GM21723 (cell line): ENCODE measurements around the gene CSPG5.

Source experiments
- ATAC-seq: cut with Tn5 transposase; IDR thresholded peaks from one replicate; pipeline ENCODE4 v1.9.1; 2021; ENCODE audit warnings: mild to moderate bottlenecking, moderate library complexity; ENCODE audit not compliant: unreplicated experiment

The CSPG5 gene

GRCh38 chr3:47542471-47543173, 36.0 kb downstream of the CSPG5 start:
- ATAC-seq: no peak

- ATAC-seq: no peak
Observed at GRCh38 chr3:47541583-47542108, 37.0 kb downstream of the CSPG5 start.

- no peak for ATAC-seq
Observed at GRCh38 chr3:47540281-47540680, 38.4 kb downstream of the CSPG5 start.

GRCh38 chr3:47536967-47537366, 41.7 kb downstream of the CSPG5 start:
- no peak for ATAC-seq

- ATAC-seq: no peak
Observed at GRCh38 chr3:47536221-47536891, 42.3 kb downstream of the CSPG5 start.

- no peak for ATAC-seq
Observed at GRCh38 chr3:47533996-47534454, 44.6 kb downstream of the CSPG5 start.

GRCh38 chr3:47533481-47533880, 45.2 kb downstream of the CSPG5 start:
- ATAC-seq: no peak

GRCh38 chr3:47527952-47528725, 50.5 kb downstream of the CSPG5 start:
- no peak for ATAC-seq

- ATAC-seq: no peak
Observed at GRCh38 chr3:47525617-47526016, 53.0 kb downstream of the CSPG5 start.

- no peak for ATAC-seq
Observed at GRCh38 chr3:47523310-47524073, 55.2 kb downstream of the CSPG5 start.

GRCh38 chr3:47522082-47522987, 56.3 kb downstream of the CSPG5 start:
- ATAC-seq: peak; percentile 68

GRCh38 chr3:47520756-47521155, 57.9 kb downstream of the CSPG5 start:
- ATAC-seq: no peak

GRCh38 chr3:47517937-47518336, 60.7 kb downstream of the CSPG5 start:
- ATAC-seq: no peak

- no peak for ATAC-seq
Observed at GRCh38 chr3:47515864-47516319, 62.8 kb downstream of the CSPG5 start.

- ATAC-seq: no peak
Observed at GRCh38 chr3:47515100-47515499, 63.6 kb downstream of the CSPG5 start.

- peak; percentile 91 for ATAC-seq
Observed at GRCh38 chr3:47513125-47513929, 65.3 kb downstream of the CSPG5 start, which contains the start of gene ELP6. Gene ELP6 (minus strand): TSS chr3:47513712. CDS start chr3:47513590, 122 bp downstream.

GRCh38 chr3:47512416-47513124, 66.1 kb downstream of the CSPG5 start:
- no peak for ATAC-seq
